Gastrocnemius medialis (tissue), 4 donors: ENCODE measurements around the gene SLCO3A1.

Experiments
- CTCF ChIP-seq, 5 experiments: fragments of 450-650 bp in 3 of 5; fragments of 200-600 bp in 2 of 5; sonication (generic) in 2 of 5; IDR thresholded peaks in 4 of 5; conservative IDR thresholded peaks in 1 of 5; 1 replicate in 4 of 5; 2 replicates in 1 of 5; pipeline ENCODE4 v1.5.1; 2016 to 2019; ENCODE audit warnings: antibody characterized with exemption in 5 of 5, mild to moderate bottlenecking in 3 of 5, moderate library complexity in 3 of 5
- POLR2A ChIP-seq, 2 donors: fragments of 450-650 bp; IDR thresholded peaks; one replicate each; pipeline ENCODE4 v1.6.1; 2017; ENCODE audit warnings: antibody characterized with exemption in 2 of 2, mild to moderate bottlenecking in 2 of 2, moderate library complexity in 2 of 2

- TF ChIP-seq CTCF (IDR thresholded peaks at IDR 0.05 in 4 of 5, conservative IDR thresholded peaks at IDR 0.05 in 1 of 5), result no peak
- TF ChIP-seq POLR2A (IDR thresholded peaks at IDR 0.05), result no peak
These were observed 135.1 kb downstream of the SLCO3A1 start for GRCh38 chr15:91988655-91989054.
